ENCODE results near the gene ACSS3.
"Not testable (repeated sequence)": the region's sequence is repeated elsewhere in the genome, so short reads cannot be mapped to it uniquely, and the experiment has no call there.

ACSS3 gene, protein sequence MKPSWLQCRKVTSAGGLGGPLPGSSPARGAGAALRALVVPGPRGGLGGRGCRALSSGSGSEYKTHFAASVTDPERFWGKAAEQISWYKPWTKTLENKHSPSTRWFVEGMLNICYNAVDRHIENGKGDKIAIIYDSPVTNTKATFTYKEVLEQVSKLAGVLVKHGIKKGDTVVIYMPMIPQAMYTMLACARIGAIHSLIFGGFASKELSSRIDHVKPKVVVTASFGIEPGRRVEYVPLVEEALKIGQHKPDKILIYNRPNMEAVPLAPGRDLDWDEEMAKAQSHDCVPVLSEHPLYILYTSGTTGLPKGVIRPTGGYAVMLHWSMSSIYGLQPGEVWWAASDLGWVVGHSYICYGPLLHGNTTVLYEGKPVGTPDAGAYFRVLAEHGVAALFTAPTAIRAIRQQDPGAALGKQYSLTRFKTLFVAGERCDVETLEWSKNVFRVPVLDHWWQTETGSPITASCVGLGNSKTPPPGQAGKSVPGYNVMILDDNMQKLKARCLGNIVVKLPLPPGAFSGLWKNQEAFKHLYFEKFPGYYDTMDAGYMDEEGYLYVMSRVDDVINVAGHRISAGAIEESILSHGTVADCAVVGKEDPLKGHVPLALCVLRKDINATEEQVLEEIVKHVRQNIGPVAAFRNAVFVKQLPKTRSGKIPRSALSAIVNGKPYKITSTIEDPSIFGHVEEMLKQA

DNA sequence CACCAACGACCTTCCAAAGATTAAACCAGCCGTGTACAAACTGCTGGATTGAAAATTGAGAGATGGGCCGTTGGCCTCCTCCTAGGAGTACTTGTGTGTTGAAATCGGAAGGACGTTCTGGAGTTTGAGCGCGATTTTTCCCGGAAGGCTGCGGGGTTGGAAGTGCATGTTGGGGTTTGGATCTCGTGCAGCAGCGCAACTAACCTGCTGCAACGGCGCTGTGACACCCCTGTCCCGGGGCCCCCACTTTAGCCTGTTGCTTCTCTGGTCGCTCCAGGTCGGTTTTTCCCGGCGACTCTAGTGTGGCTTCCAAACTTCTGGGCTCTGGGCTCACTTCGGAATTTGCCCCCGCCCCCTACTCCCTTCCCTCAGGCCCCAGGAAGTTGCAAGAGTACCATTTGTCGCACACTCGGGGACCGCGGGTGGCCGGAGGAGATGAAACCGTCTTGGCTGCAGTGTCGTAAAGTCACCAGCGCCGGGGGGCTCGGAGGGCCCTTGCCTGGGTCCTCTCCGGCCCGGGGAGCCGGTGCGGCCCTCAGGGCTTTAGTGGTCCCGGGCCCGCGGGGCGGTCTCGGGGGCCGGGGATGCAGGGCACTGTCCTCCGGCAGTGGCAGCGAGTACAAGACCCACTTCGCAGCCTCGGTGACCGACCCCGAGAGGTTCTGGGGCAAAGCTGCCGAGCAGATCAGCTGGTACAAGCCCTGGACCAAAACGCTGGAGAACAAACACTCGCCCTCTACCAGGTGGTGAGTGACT is at the start of gene ACSS3:
TSS of gene ACSS3 (plus strand) at position 394 of the 756 bp plus-strand sequence. CDS start at position 436, 42 bp downstream.
- FAIRE-seq = no peak

- FAIRE-seq = no peak
These were observed 43.0 kb upstream of the ACSS3 start for GRCh38 chr12:81034926-81035325.

GRCh38 chr12:81039231-81039630 is 38.6 kb upstream of the ACSS3 start:
- no peak for FAIRE-seq

GRCh38 chr12:81043979-81044740 is 33.7 kb upstream of the ACSS3 start:
- FAIRE-seq = no peak

DNA sequence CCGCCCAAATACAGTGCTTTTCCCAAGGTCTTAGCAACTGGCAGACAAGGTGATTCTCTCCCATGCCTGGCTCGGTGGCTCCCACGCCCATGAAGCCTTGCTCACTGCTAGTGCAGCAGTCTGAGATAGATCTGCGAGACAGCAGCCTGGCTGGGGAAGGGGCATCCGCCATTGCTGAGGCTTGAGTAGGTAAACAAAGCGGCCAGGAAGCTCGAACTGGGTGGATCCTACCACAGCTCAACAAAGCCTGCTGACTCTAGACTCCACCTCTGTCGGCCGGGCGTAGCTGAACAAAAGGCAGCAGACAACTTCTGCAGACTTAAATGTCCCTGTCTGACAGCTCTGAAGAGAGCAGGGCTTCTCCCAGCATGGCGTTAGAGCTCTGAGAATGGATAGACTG is 12.9 kb upstream of the ACSS3 start:
- FAIRE-seq = not testable (repeated sequence)

DNA sequence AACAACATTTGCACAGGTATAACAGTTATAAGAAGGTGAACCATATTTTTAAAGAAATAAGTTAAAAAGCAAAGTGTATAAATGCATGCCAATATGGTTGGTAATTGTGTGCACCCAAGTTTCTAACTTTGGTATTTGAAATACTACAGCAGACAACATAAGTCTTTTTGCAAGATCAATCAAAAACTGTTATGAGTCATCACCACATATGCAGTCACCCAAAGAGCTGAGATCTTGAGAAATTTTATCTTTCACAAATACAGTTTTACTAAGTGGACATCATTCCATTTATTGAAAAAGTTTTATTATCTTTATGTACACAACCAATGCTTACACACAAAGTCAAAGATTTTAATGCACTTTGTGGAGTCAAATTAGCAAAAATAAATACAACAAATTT is 7.0 kb upstream of the ACSS3 start:
- no peak for FAIRE-seq

- no peak for FAIRE-seq
These were observed 2.3 kb upstream of the ACSS3 start for GRCh38 chr12:81075539-81075938.

GRCh38 chr12:81077329-81077685 is 572 bp upstream of the ACSS3 start:
- FAIRE-seq = no peak

GRCh38 chr12:81078469-81079196 is 754 bp downstream of the ACSS3 start:
- FAIRE-seq = no peak

DNA sequence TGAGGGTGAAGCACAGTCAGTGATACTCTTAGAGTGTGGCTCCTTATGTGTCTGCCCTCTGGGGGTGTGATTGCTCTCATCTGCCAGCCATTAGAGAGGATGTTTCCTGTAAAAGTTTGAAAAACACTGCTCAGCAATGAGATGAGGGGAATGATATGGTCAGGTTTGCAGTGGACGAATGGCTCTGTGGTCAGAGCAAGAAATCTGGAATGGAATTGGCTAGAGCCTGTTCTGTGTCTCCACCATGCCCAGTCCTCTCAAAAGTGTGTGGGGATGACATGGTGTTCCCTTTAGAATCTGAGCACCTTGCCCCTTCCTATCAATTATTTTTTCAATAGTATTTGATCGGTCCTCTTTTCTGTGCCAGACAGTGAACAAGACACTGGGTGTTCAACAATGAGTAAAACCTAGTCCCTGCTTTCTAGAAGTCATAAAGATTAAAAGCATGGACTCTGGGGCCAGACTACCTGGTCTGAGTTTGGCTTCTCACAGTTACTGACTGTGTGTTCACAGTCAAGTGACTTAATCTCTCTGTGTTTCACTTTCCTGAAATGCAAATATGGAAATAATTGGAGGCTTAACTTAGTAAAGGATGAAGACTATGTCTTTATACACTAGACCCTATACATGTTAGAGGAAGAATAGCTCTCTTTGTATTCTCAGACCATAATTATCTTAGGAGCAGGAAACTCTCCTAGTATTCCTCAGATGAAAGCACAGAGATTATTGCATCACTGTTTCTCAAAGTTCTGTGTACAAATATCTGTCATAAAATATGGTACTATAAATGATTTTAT is 1.6 kb downstream of the ACSS3 start:
- no peak for FAIRE-seq

DNA sequence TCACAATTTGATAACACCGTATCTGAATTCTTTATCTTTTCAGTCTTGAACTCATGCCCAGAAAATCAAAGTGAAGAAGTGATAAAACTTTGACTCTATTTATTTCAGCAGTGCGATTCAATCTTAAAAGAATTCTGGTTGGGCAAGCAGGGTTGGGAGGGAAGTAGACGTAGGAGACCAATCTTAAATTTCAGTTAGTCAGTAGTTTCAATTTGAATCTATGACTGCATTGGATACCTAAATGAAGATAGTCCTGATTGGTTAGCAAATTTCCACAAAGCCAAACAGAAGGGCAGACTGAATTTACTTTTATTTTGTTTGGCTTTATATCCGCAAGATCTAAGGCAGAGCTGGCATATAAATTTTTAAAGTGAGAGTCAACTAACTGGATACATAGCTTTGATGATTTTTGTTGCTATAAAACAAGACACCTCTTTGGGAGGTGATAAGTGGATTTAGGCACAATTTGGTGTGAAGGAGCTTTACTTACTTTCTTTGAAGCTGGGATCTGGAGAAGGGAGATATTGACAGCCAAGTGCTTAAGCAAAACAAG is 2.6 kb downstream of the ACSS3 start:
- FAIRE-seq = no peak

- no peak for FAIRE-seq
These were observed 3.8 kb downstream of the ACSS3 start for GRCh38 chr12:81081726-81082125.

GRCh38 chr12:81083018-81083417 is 5.1 kb downstream of the ACSS3 start:
- FAIRE-seq = no peak

DNA sequence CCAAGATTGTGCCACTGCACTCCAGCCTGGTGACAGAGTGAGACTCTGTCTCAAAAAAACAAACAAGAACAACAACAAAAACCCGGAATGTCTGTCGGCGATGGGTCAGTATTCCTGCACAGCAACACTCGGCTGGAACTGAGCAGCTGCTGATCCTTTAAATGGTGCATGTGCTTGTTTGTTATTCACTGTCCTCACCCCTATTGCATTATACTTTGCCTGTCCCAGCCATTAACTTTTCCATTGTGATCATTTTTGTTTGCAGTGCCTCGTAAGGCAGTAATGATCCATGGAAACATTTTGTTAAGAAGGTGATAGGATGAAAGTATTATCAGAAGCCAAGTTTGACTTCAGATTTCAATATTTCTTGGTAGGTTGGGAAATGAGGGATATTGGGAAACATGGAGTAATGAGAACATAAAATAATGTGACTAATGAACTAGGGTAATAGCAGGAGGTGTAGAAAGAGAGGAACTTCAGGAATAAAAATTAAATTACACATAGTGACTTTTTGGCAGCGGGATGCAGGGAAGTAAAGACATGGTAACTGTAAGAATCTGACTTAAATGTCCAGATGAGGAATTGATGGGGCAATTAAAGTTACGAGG is 6.1 kb downstream of the ACSS3 start:
- no peak for FAIRE-seq

DNA sequence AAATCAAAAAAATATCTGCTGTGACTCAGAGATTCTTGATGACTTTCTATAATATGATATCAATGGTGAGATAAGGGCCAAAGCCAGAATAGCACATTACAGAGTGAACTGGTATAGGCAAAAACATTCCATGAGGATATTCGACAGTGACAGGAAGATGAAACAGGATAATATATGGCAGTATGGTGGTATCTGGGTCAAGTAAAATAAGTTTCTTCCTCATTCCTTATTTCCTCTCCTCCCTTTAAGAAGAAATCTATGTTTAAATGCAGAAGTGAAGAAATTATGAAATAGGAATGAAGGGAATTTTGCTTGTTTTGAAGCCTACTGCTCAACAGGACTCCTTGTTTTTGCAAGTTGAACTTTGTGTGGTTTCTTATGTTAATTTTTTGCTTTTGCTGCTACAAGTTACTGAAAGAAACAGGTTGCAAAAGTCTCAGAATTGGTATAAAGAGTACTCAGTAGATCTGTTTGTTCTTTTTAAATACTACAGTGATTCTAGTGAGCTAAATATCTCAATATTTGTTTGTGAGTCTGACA is 7.0 kb downstream of the ACSS3 start:
- FAIRE-seq = no peak

- FAIRE-seq = no peak
These were observed 8.0 kb downstream of the ACSS3 start for GRCh38 chr12:81085832-81086231.

DNA sequence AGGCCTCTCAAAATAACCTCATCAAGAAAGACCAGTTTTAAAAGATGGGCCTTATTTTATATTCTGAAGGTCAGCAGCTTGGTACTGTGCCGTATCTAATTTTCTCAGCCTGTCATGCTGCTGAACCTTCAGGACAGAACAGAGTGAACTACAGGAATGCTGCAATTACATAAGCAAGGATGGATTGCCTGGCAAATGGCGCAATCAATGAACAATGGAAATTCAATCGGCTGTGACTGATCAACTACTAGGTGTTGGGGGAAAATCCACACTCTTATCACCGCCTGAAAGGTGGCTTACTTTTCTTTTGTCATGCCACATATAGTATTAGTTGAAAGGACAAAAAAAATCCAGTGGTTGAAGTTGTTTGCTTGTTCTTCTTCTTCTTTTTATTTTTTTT is 8.5 kb downstream of the ACSS3 start:
- FAIRE-seq = no peak

GRCh38 chr12:81088221-81088620 is 10.3 kb downstream of the ACSS3 start:
- FAIRE-seq = no peak

GRCh38 chr12:81089412-81089811 is 11.5 kb downstream of the ACSS3 start:
- no peak for FAIRE-seq

DNA sequence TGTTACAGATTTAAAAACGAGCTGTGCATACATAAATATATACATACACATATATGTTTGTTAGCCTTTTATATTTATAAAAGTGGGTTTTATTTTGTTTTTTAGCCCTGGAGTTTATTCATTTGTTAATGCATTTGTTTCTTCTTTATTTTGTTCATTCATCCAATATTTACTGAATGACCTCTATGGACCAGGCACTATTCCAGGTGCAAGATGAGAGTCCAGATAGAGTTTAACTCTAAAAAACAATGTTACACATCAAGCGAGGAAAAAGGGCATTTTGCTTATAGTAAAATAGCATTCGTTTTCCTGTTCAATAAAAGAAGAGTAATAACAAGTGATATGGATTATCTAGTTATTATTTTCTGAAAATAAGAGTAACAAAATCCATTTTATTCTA is 14.2 kb downstream of the ACSS3 start:
- FAIRE-seq = no peak

Data from islet of Langerhans (tissue), 1 donor.